Amygdala (tissue), 56 donors: ENCODE measurements around the gene NXF1.
"Not testable (repeated sequence)": the region's sequence is repeated elsewhere in the genome, so short reads cannot be mapped to it uniquely, and the experiment has no call there.

Experiments used
- DNase-seq, 56 donors: peaks; one replicate each; lab custom pipeline; 2025; lab: John Stamatoyannopoulos, UW

Gene NXF1

GRCh38 chr11:62805076-62805892 lies at the start of gene NXF1:
Gene NXF1, minus strand, starts transcription at chr11:62805440. Its CDS starts 84 bp downstream, at chr11:62805356.
- peak; percentile 56 to 97 (median 90) for DNase-seq

GRCh38 chr11:62854013-62854824 lies 49.0 kb upstream of the NXF1 start:
- DNase-seq, result no peak

- no peak for DNase-seq
These were observed 48.2 kb upstream of the NXF1 start for GRCh38 chr11:62853279-62853965.

GRCh38 chr11:62852523-62853188 lies 47.4 kb upstream of the NXF1 start:
- no peak for DNase-seq

- DNase-seq, result no peak
These were observed 46.7 kb upstream of the NXF1 start for GRCh38 chr11:62851807-62852522.

- no peak for DNase-seq
These were observed 45.9 kb upstream of the NXF1 start for GRCh38 chr11:62850911-62851806.

GRCh38 chr11:62847767-62848314 lies 42.6 kb upstream of the NXF1 start:
- DNase-seq, result no peak

GRCh38 chr11:62846177-62846576 lies 40.9 kb upstream of the NXF1 start:
- DNase-seq, result no peak

- no peak for DNase-seq
These were observed 38.9 kb upstream of the NXF1 start for GRCh38 chr11:62844154-62844553.

GRCh38 chr11:62843466-62843865 lies 38.2 kb upstream of the NXF1 start:
- no peak for DNase-seq

- not testable (repeated sequence) for DNase-seq
These were observed 37.7 kb upstream of the NXF1 start for GRCh38 chr11:62842891-62843290.

GRCh38 chr11:62842171-62842741 lies 37.0 kb upstream of the NXF1 start:
- DNase-seq, result peak in 18 of 56 donors; percentile 7 to 57 (median 36)

- peak in 55 of 56 donors; percentile 31 to 96 (median 78) for DNase-seq
These were observed 36.3 kb upstream of the NXF1 start for GRCh38 chr11:62841361-62842170.

GRCh38 chr11:62840721-62841360 lies 35.6 kb upstream of the NXF1 start:
- DNase-seq, result peak in 41 of 56 donors; percentile 5 to 73 (median 32)

GRCh38 chr11:62839050-62839945 lies 34.1 kb upstream of the NXF1 start, which contains the start of gene WDR74:
Gene WDR74, minus strand, starts transcription at chr11:62839590. Its CDS starts 20 bp downstream, at chr11:62839570.
- DNase-seq, result peak; percentile 71 to 98 (median 87)
